ENCODE results near the gene ACER3.
"Not testable (repeated sequence)": the region's sequence is repeated elsewhere in the genome, so short reads cannot be mapped to it uniquely, and the experiment has no call there.

Gene ACER3

DNA sequence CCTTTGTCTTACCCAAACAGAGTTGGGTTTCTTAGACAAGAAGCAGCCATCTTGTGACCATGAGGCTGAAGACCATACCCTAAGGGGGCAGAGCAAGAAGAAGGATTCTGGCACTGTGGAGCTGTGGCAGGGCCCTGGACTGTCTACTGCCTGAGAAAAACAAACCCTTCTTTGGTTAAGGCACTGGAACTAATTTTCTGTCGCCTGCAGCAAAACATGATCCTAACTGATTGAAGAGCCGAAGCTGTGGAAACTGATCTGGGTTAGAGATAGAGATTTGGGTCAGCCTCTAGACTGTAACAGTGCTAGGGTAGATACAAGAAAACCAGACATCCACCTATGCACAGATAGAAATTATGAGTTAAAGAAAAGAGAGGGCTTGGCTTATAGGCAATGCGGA lies 11.3 kb upstream of the ACER3 start:
- TF ChIP-seq, protein P1, sequence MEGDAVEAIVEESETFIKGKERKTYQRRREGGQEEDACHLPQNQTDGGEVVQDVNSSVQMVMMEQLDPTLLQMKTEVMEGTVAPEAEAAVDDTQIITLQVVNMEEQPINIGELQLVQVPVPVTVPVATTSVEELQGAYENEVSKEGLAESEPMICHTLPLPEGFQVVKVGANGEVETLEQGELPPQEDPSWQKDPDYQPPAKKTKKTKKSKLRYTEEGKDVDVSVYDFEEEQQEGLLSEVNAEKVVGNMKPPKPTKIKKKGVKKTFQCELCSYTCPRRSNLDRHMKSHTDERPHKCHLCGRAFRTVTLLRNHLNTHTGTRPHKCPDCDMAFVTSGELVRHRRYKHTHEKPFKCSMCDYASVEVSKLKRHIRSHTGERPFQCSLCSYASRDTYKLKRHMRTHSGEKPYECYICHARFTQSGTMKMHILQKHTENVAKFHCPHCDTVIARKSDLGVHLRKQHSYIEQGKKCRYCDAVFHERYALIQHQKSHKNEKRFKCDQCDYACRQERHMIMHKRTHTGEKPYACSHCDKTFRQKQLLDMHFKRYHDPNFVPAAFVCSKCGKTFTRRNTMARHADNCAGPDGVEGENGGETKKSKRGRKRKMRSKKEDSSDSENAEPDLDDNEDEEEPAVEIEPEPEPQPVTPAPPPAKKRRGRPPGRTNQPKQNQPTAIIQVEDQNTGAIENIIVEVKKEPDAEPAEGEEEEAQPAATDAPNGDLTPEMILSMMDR (IDR thresholded peaks at IDR 0.05; ENCODE audit: low read depth, low read length) = no peak
- no peak overlapping the region for H3K4me3 ChIP-seq (ENCODE audit: low read depth, low read length)

DNA sequence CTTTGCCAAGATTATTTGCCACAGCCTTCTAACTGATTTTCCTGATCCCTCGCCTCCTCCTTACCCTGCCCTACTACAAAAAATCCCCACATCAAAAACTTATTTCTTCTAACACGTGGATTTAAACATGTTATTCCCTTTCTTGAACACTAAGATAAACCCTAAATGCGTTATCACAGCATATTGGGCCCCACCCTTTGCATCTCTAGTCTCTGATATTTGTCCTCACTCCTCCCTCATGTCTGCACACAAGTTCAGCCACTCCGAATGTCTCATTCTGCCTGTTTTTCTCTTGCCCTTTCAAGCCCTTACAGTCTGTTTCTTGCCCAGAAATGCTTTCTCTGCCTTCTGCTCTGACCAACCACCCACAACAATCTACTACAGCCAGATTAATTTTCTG lies 10.6 kb upstream of the ACER3 start:
- TF ChIP-seq, protein P1 (IDR thresholded peaks at IDR 0.05; ENCODE audit: low read depth, low read length) = no peak
- no peak overlapping the region for H3K4me3 ChIP-seq (ENCODE audit: low read depth, low read length)

DNA sequence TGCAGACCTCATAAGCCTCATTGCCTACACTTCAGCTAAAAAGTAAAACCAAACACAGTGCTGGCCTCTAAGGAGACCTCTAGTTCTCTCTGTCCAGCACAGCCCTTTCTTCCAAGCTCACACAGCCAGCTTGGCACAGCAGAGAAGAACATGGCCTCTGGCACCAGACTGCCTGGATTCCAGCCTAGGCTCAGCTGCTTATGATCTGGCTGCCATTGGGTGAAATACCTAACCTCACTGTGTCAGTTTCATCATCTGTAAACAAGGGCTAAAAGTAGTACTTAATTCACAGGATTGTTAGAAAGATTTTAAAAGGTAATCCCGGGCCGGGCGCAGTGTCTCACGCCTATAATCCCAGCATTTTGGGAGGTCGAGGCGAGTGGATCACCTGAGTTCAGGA lies 9.9 kb upstream of the ACER3 start:
- TF ChIP-seq, protein P1 (IDR thresholded peaks at IDR 0.05; ENCODE audit: low read depth, low read length) = no peak
- no peak overlapping the region for H3K4me3 ChIP-seq (ENCODE audit: low read depth, low read length)

DNA sequence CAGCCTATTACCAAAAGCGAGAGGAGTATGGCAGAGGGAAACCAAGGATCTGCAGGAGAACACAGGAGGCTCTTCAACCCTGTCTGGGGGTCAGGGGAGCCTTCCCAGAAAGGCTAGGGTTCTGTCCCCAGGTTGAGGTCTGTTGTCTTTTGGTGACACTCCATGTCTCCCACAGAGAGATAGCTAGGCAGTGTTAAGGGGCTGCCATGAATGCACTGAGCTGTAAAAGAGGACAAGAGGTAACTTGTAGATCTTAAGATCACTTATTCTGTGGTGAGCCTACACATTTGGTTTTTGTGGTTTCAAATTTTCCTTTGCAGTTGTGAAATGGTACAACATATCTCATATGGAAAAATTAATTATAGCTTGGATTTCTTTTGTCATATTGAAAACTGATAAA lies 6.0 kb upstream of the ACER3 start:
- no peak overlapping the region for H3K4me3 ChIP-seq (ENCODE audit: low read depth, low read length)
- TF ChIP-seq, protein P1 (IDR thresholded peaks at IDR 0.05; ENCODE audit: low read depth, low read length) = no peak

- H3K4me3 ChIP-seq (ENCODE audit: low read depth, low read length) = not testable (repeated sequence)
Measured at GRCh38 chr11:76855670-76856069, 5.0 kb upstream of the ACER3 start.

DNA sequence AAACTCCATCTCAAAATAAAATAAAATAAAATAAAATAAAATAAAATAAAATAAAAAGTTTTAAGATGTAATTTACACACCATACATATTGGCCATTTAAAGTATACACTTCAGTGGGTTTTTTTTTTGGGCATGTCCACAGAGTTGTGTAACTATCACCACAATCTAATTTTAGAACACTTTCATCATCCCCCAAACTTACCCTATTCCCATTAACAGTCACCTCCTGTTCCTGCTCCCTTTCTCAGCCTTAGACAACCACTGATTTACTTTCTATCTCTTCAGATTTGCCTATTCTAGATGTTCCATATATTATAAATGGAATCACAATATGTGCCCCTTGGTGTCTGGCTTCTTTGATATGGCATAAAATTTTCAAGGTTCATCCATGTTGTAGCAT lies 4.6 kb upstream of the ACER3 start:
- TF ChIP-seq, protein P1 (IDR thresholded peaks at IDR 0.05; ENCODE audit: low read depth, low read length) = no peak
- no peak overlapping the region for H3K4me3 ChIP-seq (ENCODE audit: low read depth, low read length)

DNA sequence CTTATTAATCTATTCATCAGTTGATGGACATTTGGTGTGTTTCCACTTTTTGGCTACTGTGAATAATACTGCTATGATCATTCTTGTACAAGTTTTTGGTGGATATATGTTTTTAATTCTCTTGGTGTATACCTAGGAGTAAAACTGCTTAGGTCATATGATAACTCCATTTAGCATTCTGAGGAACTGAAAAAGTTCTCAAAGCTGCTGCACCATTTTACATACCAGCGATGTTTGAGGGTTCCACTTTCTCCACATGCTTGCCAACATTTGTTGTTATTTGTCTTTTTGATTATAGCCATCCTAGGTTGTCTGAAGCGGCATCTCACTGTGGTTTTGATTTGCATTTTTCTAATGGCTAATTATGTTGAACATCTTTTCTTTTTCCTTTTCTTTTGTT lies 4.1 kb upstream of the ACER3 start:
- no peak overlapping the region for H3K4me3 ChIP-seq (ENCODE audit: low read depth, low read length)
- TF ChIP-seq, protein P1 (IDR thresholded peaks at IDR 0.05; ENCODE audit: low read depth, low read length) = no peak

GRCh38 chr11:76857781-76858410 lies 2.8 kb upstream of the ACER3 start:
- no peak overlapping the region for H3K4me3 ChIP-seq (ENCODE audit: low read depth, low read length)
- TF ChIP-seq, protein P1 (IDR thresholded peaks at IDR 0.05; ENCODE audit: low read depth, low read length) = no peak
